MM.1S (cell line): Measurements from ENCODE around the gene ZMIZ2.
"Not testable (repeated sequence)": the region's sequence is repeated elsewhere in the genome, so short reads cannot be mapped to it uniquely, and the experiment has no call there.

Source experiments
- DNase-seq: peaks from one replicate; pipeline ENCODE4 v3.0.0-alpha.2; 2015
- H2AFZ ChIP-seq: fragments of 300-600 bp; sonication (generic); 2 replicates; pipeline ENCODE4 v1.6.0; 2016; ENCODE audit warnings: antibody characterized with exemption, low read length
- H3F3A ChIP-seq: fragments of 300-600 bp; sonication (generic); 2 replicates; pipeline ENCODE4 v1.6.1; 2016; ENCODE audit warnings: mild to moderate bottlenecking, antibody characterized with exemption, low read length, moderate library complexity, mixed read lengths; ENCODE audit not compliant: insufficient read depth
- H3K27ac ChIP-seq: fragments of 300-600 bp; sonication (generic); 2 replicates; pipeline ENCODE4 v1.5.1; 2016; ENCODE audit warnings: mild to moderate bottlenecking, low read length
- H3K27me3 ChIP-seq: fragments of 300-600 bp; sonication (generic); replicated peaks from 2 replicates; pipeline ENCODE4 v1.6.0; 2016; ENCODE audit warnings: low read length; ENCODE audit not compliant: insufficient read depth
- H3K36me3 ChIP-seq: fragments of 300-600 bp; sonication (generic); replicated peaks from 2 replicates; pipeline ENCODE4 v1.6.1; 2016; ENCODE audit warnings: mild to moderate bottlenecking, low read length, mixed read lengths; ENCODE audit not compliant: insufficient read depth
- H3K4me1 ChIP-seq: fragments of 300-600 bp; sonication (generic); 2 replicates; pipeline ENCODE4 v1.6.1; 2016; ENCODE audit warnings: low read length, mixed read lengths
- H3K4me2 ChIP-seq: fragments of 300-600 bp; sonication (generic); 2 replicates; pipeline ENCODE4 v1.6.0; 2016; ENCODE audit warnings: low read depth, low read length
- H3K4me3 ChIP-seq: fragments of 300-600 bp; sonication (generic); 2 replicates; pipeline ENCODE4 v1.5.1; 2016; ENCODE audit warnings: low read length, mixed read lengths
- H3K79me2 ChIP-seq: fragments of 300-600 bp; sonication (generic); 2 replicates; pipeline ENCODE4 v1.6.1; 2016; ENCODE audit warnings: mixed run types, low read length, mixed read lengths
- H3K9ac ChIP-seq: fragments of 300-600 bp; sonication (generic); 2 replicates; pipeline ENCODE4 v1.6.1; 2016; ENCODE audit warnings: low read length, mixed read lengths
- H3K9me2 ChIP-seq: fragments of 300-600 bp; sonication (generic); replicated peaks from 2 replicates; pipeline ENCODE4 v1.6.1; 2016; ENCODE audit warnings: mild to moderate bottlenecking, low read length, mixed read lengths; ENCODE audit not compliant: insufficient read depth
- H3K9me3 ChIP-seq: fragments of 300-600 bp; sonication (generic); replicated peaks from 2 replicates; pipeline ENCODE4 v1.6.1; 2016; ENCODE audit warnings: mild to moderate bottlenecking, low read length, mixed read lengths; ENCODE audit not compliant: insufficient read depth
- H4K20me1 ChIP-seq: fragments of 300-600 bp; sonication (generic); 2 replicates; pipeline ENCODE4 v1.6.1; 2016; ENCODE audit warnings: mild to moderate bottlenecking, low read length, moderate library complexity, mixed read lengths; ENCODE audit not compliant: insufficient read depth
- EZH2 ChIP-seq: fragments of 300-600 bp; sonication (generic); optimal IDR thresholded peaks from 2 replicates; pipeline ENCODE3; 2017; ENCODE audit warnings: low read depth, mild to moderate bottlenecking, antibody characterized with exemption, low read length, mixed read lengths
- EZH2phosphoT487 ChIP-seq: fragments of 300-600 bp; sonication (generic); IDR thresholded peaks from 2 replicates; pipeline ENCODE4 v1.6.1; 2018; ENCODE audit warnings: antibody characterized with exemption, low read length
- TF ChIP-seq, protein P1 (sequence below): fragments of 300-600 bp; sonication (generic); IDR thresholded peaks from 2 replicates; pipeline ENCODE4 v1.5.1; 2016; ENCODE audit warnings: antibody characterized with exemption, low read length, mixed read lengths

ZMIZ2 gene

DNA sequence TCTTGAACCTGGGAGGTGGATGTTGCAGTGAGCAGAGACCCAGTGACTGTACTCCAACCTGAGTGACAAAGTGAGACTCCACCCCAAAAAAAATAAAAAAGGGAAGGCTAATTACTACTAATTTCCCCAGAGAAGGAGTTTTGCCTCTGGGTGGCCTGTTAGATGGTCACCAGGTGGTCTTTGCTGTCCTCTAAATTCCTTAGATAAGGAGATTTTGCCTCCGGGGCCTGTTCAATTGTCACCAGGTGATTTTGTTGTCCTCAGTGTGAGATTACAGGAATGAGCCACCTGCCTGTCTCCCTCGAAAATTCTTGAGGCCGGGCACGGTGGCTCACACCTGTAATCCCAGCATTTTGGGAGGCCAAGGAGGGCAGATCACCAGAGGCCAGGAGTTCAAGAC lies 24.4 kb upstream of the ZMIZ2 start:
- Histone ChIP-seq H3K4me3 (no peak overlapping the region), H3K9me2 (no peaks in the 10 kb centered on the region), H3K27ac (no peak overlapping the region), H3K4me1 (no peaks in the 10 kb centered on the region), H3K9me3 (no peaks in the 10 kb centered on the region), H3K9ac (no peak overlapping the region), H4K20me1 (no peaks in the 10 kb centered on the region), H3K27me3 (no peaks in the 10 kb centered on the region), H3K36me3 (no peaks in the 10 kb centered on the region), H3F3A (no peaks in the 10 kb centered on the region), H3K79me2 (no peaks in the 10 kb centered on the region), H2AFZ (no peak overlapping the region), H3K4me2 (no peak overlapping the region)
- TF ChIP-seq, protein P1, sequence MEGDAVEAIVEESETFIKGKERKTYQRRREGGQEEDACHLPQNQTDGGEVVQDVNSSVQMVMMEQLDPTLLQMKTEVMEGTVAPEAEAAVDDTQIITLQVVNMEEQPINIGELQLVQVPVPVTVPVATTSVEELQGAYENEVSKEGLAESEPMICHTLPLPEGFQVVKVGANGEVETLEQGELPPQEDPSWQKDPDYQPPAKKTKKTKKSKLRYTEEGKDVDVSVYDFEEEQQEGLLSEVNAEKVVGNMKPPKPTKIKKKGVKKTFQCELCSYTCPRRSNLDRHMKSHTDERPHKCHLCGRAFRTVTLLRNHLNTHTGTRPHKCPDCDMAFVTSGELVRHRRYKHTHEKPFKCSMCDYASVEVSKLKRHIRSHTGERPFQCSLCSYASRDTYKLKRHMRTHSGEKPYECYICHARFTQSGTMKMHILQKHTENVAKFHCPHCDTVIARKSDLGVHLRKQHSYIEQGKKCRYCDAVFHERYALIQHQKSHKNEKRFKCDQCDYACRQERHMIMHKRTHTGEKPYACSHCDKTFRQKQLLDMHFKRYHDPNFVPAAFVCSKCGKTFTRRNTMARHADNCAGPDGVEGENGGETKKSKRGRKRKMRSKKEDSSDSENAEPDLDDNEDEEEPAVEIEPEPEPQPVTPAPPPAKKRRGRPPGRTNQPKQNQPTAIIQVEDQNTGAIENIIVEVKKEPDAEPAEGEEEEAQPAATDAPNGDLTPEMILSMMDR = no peak
- DNase-seq = no peak

DNA sequence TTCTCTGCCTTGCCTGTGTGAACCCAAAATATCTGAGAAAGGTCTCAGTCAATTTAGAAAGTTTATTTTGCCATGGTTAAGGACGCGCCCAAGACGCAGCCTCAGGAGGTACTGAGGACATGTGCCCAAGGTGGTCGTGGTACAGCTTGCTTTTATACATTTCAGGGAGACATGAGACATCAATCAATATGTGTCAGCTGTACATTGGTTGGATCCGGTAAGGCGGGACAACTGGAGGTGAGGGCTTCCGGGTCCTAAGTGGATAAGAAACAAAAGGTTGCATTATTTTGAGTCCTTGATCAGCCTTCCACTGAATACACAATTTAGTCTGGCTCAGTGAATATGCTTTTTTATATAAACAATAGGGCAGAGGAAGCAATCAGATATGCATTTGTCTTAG lies 22.4 kb upstream of the ZMIZ2 start:
- H3K4me2 ChIP-seq, H3K9me3 ChIP-seq, H3K36me3 ChIP-seq, H3K9me2 ChIP-seq, H2AFZ ChIP-seq, H4K20me1 ChIP-seq, H3K4me3 ChIP-seq, H3F3A ChIP-seq, H3K27me3 ChIP-seq, H3K79me2 ChIP-seq, DNase-seq, H3K9ac ChIP-seq, H3K27ac ChIP-seq, H3K4me1 ChIP-seq: not testable (repeated sequence)

DNA sequence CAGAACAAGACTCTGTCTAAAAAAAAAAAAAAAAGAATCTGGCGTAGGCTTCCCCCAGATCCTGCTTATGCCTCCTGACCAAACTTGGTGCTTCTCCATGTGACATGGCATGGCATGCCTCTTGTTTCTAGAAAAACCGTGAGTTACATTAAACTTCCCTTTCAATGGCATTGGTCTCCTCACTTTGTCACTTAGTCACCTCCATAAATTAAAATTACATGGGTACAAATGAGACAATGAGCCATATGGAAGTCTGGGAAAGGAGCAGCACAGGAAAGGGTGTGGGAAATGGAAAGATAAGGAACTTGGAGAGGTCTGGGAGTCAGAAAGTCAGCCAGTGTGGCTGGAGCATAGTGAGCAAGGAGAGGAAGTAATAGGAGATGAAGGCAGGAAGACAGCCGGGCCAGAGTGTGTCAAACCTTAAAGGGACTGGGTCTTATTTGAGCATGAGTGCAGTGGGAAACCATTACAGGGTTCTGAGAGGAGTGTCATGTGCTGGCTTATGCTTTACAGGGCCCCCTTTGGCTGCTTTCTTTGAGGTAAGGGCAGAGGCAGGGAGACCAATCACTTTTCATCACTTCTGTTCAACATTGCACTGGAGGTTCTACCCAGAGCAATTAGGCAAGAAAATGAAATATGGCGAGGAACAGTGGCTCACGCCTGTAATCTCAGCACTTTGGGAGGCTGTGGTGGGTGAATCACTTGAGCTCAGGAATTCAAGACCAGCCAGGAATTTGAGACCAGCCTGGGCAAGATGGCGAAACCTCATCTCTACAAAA lies 21.3 kb upstream of the ZMIZ2 start:
- no peak for DNase-seq
- H3K9ac ChIP-seq = no peak overlapping the region
- no peak overlapping the region for H3K4me2 ChIP-seq

DNA sequence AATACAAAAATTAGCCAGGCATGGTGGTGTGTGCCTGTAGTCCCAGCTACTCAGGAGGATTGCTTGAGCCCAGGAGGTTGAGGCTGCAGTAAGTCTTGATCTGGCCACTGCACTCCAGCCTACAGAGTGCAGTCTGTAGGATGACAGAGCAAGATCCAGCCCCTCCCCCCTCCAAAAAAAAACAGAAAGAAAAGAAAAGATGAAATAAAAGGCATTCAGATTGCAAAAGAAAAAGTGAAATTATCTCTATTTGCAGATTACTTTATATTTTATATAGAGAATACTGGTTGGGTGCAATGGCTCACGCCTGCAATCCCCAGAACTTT lies 20.7 kb upstream of the ZMIZ2 start:
- Histone ChIP-seq H3K36me3 (no peaks in the 10 kb centered on the region), H3K27ac (no peak overlapping the region), H3K79me2 (no peaks in the 10 kb centered on the region), H3K9me2 (no peaks in the 10 kb centered on the region), H3K9me3 (no peaks in the 10 kb centered on the region), H3K4me2 (no peak overlapping the region), H3F3A (no peaks in the 10 kb centered on the region), H3K27me3 (no peaks in the 10 kb centered on the region), H4K20me1 (no peaks in the 10 kb centered on the region), H3K4me3 (no peak overlapping the region), H2AFZ (no peak overlapping the region), H3K9ac (no peak overlapping the region), H3K4me1 (no peaks in the 10 kb centered on the region)
- no peak for DNase-seq
- TF ChIP-seq EZH2 (no peak), EZH2phosphoT487 (no peak)
- TF ChIP-seq, protein P1 = no peak

More for the DNA sequence above, 21.3 kb upstream of the ZMIZ2 start:
- H2AFZ ChIP-seq = no peak overlapping the region
- no peaks in the 10 kb centered on the region for H3K4me1 ChIP-seq
- TF ChIP-seq, protein P1 = no peak
- TF ChIP-seq EZH2 (no peak), EZH2phosphoT487 (no peak)
- no peaks in the 10 kb centered on the region for H3K27me3 ChIP-seq
- H3K79me2 ChIP-seq = no peaks in the 10 kb centered on the region
- no peak overlapping the region for H3K27ac ChIP-seq
- H3K4me3 ChIP-seq = no peak overlapping the region
- H3K9me2 ChIP-seq = no peaks in the 10 kb centered on the region
- no peaks in the 10 kb centered on the region for H3K36me3 ChIP-seq
- no peaks in the 10 kb centered on the region for H3F3A ChIP-seq
- H3K9me3 ChIP-seq = no peaks in the 10 kb centered on the region
- H4K20me1 ChIP-seq = no peaks in the 10 kb centered on the region
